Measurements from ENCODE around the gene GNAZ. TPM values are rescaled to one million over a fixed set of nuclear protein-coding genes. Genes with fewer than 3 reads are reported as not detected.

Gene GNAZ
- total and polyA plus RNA-seq, 2 of the 8 experiments (the other 6 are each of a cell fraction or from before 2014, with no cell fraction given): 6.6 to 9.6 TPM

- TF ChIP-seq GABPA (IDR thresholded peaks at IDR 0.05; ENCODE audit: borderline replicate concordance, insufficient read depth, low read length) (no peak), SIN3A (conservative IDR thresholded peaks at IDR 0.05 in 1 of 2, IDR thresholded peaks at IDR 0.05 in 1 of 2; ENCODE audit: low read depth in 1 of 2, low read length in 2 of 2) (0 out of 4 replicates have a peak, but pooled peaks of 1 of the 2 experiments have one; percentile 29)
- Histone ChIP-seq H2AK5ac (ENCODE audit: low read depth, low read length) (peak overlapping the region; percentile 47; the same call in 1 of the 2 replicates), H2AFZ (ENCODE audit: low read length) (no peak overlapping the region), H2BK20ac (ENCODE audit: low read length) (no peak overlapping the region), H3K23ac (ENCODE audit: insufficient read length) (no peak overlapping the region), H4K20me1 (replicated peaks in 1 of 2; ENCODE audit: control insufficient read depth in 1 of 2, insufficient read depth in 2 of 2, low read length in 2 of 2) (peaks cover 7 to 20% of the 10 kb centered on the region in 2 experiments), H2BK12ac (ENCODE audit: low read depth, low read length) (no peak overlapping the region), H3K56ac (replicated peaks; ENCODE audit: insufficient read length, low read depth, low read length) (no peak overlapping the region), H2BK5ac (ENCODE audit: low read depth, low read length) (no peak overlapping the region), H3K36me3 (ENCODE audit: control insufficient read depth in 2 of 4, insufficient read depth in 4 of 4, low read length in 3 of 4) (no peaks in the 10 kb centered on the region), H3K4ac (replicated peaks; ENCODE audit: insufficient read length, low read depth, low read length) (no peak overlapping the region), H3K4me2 (ENCODE audit: insufficient read depth in 1 of 2, low read depth in 2 of 2, low read length in 2 of 2) (no peak overlapping the region), H3K27ac (ENCODE audit: low read depth, low read length) (no peak overlapping the region), H3K4me1 (replicated peaks in 1 of 4; ENCODE audit: control insufficient read depth in 3 of 4, insufficient read depth in 4 of 4, low read length in 3 of 4) (no peaks in the 10 kb centered on the region; a peak in 1 of 7 replicates), H4K8ac (ENCODE audit: extremely low read depth, insufficient read depth, low read length) (peak overlapping the region; percentile 71; the same call in 1 of the 2 replicates), H3K79me2 (ENCODE audit: control insufficient read depth in 1 of 2, insufficient read depth in 2 of 2, low read length in 2 of 2) (no peaks in the 10 kb centered on the region), H3K23me2 (ENCODE audit: low read depth, low read length) (no peaks in the 10 kb centered on the region), H4K91ac (replicated peaks; ENCODE audit: insufficient read length, low read length) (no peak overlapping the region), H3K4me3 (ENCODE audit: extremely low read depth in 1 of 4, insufficient read depth in 2 of 4, low read depth in 3 of 4, low read length in 4 of 4) (no peak overlapping the region), H3K9me3 (ENCODE audit: insufficient read depth in 2 of 2, low read depth in 1 of 2, low read length in 1 of 2) (no peaks in the 10 kb centered on the region), H2BK15ac (ENCODE audit: low read length) (no peak overlapping the region), H4K5ac (ENCODE audit: insufficient read length, low read depth, low read length) (no peak overlapping the region), H3K79me1 (ENCODE audit: low read depth, low read length) (no peaks in the 10 kb centered on the region), H3K18ac (ENCODE audit: extremely low read depth, low read length) (no peak overlapping the region), H3K9ac (replicated peaks in 1 of 4; ENCODE audit: extremely low read depth in 1 of 4, low read depth in 3 of 4, low read length in 3 of 4) (no peak overlapping the region), H3K14ac (ENCODE audit: insufficient read length) (no peak overlapping the region), H3K27me3 (replicated peaks in 1 of 4; ENCODE audit: control insufficient read depth in 3 of 4, extremely low read depth in 1 of 4, insufficient read depth in 3 of 4, low read length in 3 of 4) (peaks cover 0 to 3% (median 0%) of the 10 kb centered on the region in 4 experiments; a peak in 3 of 7 replicates), H2BK120ac (replicated peaks; ENCODE audit: low read depth, low read length) (no peak overlapping the region)
- ChIA-PET POLR2A (ENCODE audit: partially characterized antibody) (no interaction called here), CTCF (ENCODE audit: partially characterized antibody) (interaction anchor here (0.8 to 3.9 kb wide), 10 partner anchors 10 to 180 kb away, joined by 3 to 32 read pairs (median 6); no protein-coding TSS in a partner anchor)
- no peak for FAIRE-seq
- DNase-seq (ENCODE audit: low read depth in 1 of 2, low spot score in 2 of 2): no peak
- WGBS, 2 experiments (ENCODE audit: extremely low coverage in 1 of 2, insufficient coverage in 1 of 2, insufficient read length in 1 of 2, insufficient replicate concordance in 2 of 2, low coverage in 1 of 2, low lambda C conversion rate in 2 of 2, missing lambda C conversion rate in 1 of 2): 91% methylated on average over 8 of the region's 10 CpGs; no CpG with 5 or more reads in 1 of the 2 experiments
Measured at GRCh38 chr22:23110190-23110921, 40.0 kb downstream of the GNAZ start.
